GM21576 (cell line): Measurements from ENCODE around the gene BCAS3.

ENCODE experiments used
- ATAC-seq: cut with Tn5 transposase; IDR thresholded peaks from one replicate; pipeline ENCODE4 v1.9.1; 2021; ENCODE audit warnings: mild to moderate bottlenecking, moderate library complexity; ENCODE audit not compliant: unreplicated experiment

The BCAS3 gene

DNA sequence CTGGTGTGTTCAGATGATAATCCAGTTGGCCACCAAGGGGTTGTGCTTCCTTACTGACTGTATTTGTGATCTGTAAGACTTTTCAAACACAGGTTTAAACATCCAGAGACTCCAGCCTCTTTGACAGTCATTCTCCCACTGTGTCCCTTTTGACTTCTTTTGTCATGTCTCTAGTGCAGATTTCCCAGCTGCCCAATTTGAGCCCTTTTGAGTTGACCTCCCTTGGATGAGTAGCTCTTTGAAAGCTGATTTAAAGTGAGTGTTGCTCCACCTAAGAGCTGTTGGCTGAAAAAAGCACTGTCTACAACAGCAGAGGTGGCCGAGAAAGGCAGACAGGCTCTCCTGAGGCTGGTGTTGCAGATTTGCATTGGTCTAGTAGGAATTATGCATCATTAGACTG lies 533.6 kb downstream of the BCAS3 start:
- no peak for ATAC-seq

DNA sequence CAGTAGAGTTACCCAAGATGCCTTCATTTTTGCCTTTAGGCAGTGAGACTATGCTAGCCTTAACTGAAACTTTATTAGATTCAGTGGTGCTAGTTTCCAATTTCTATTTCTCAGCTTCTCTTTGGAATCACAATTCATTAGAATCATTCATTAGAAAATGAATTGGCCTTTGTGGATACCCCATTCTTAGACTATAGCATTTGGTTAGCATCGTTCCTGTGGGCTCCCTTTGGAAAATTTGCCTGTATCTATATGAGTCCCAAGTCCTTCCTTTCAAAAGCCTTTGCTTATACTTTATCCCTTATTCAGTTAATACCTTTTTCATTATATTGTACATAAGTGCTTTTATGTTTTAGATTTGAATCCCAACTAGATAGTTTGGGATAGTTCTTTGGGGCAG lies 535.0 kb downstream of the BCAS3 start:
- no peak for ATAC-seq

DNA sequence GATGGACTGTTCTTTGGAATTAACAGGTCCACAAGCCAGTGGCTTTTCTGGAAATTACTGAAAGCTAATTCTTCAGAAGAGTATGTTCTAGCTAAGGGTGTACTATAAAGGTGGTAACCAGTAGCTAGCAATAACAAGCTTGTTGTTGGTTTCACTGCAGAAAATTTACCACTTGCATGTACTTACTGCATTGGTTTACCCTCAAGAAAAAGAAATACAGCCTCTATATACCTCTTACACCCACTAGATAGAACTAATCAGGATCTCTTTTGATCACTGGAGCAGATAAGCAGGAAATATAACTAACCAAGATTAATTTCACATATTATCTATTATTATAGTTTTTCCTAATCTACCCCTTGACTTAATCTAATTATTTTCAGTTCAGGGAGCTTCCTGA lies 537.1 kb downstream of the BCAS3 start:
- no peak for ATAC-seq

DNA sequence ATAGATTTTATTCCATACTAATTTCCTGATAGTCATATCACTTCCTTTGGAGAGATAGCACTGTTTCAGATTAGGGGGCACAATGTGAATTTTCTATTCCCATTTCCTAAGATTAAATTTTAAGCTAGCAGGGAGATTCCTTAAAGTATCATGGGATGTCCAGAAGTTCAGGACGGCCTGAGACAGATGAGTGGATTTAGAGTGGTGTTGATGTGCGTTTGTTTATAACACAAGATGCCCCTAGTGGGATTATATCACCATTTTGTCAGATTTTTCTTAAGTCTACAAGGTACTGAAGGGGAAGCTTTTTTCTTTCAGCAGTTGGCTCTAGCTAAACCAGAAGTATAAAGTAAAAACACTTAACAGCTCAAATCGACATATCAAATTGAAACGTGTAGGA lies 538.4 kb downstream of the BCAS3 start:
- no peak for ATAC-seq

DNA sequence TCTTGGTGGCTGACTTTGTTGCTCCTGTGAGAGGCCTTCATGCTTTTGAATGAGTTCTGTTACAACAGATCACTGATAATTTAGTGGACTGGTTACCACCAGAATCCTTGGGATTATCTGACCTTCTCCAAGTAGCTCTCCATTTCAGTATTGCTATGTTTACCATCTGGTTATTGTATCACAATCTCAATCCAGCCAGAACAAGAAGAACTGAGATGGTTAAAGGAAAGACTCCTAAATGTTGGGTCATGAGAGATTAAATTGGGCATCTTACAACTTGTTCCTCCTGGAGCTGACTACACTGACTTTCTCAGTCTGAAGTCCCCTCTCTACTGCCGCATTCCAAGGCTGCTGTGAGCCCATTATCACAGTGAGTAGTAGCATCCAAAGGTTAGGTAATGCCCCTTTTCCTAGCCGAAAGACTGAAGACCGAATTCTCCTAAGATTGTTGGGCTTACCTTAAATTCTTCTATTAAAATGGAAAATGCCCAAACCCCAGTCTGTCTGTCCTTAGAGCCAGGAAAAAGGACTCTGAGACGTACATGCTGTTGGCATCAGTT lies 540.3 kb downstream of the BCAS3 start:
- no peak for ATAC-seq

DNA sequence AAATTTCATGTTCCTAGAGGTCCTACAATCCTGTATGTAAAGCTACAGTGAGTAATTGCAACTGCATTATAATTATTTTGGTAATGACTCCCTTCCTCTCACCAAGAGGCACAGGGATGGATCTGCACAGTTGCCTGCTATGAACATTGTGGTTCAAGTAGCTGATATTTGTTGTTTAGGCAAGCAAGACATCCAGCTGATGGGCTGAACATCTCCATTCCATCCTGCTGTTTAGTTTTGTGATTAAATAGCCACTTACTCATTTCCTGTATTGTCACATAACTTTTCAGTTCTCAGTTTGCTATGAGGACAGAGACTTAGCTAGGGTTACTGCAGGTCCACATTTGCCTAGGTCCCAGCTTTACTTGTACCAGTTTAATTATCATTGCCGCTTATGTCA lies 540.8 kb downstream of the BCAS3 start:
- ATAC-seq: no peak

DNA sequence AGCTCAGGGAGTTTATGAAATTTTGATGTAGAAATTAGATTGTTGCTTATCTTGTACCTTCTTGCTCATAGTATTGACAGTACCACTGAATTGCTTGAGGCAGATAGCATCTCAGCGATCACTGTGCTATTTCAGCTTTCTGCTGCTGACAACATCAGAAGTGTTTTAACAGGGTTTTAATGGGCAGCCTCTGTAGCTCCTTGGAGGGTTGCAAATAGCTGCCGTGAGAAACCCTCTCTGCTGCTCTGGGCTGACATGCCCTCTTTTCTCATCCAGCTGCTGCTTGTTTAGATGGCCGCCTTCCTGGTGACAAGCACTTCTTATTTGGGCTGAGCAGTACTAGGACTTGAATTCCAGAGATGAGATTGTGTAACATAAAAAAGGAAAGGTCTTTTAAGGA lies 541.8 kb downstream of the BCAS3 start:
- ATAC-seq: no peak

DNA sequence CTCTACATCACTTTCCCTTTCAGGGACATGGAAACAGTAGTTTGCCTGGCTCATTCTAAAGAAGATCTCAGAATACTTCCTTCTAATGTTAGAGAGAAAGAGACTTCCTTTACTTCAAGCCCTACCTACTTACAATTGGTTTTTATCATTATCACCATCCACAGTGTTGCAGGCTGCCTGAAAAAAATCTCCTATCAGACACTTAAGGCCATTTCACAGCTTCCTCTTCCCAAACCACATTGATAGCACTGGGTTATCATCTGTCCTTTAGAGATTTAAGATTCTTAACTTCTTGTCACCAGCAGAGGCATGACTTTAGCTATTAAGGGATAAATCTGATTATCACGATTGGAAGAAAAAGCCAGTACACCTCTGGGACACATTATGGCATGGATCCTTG lies 543.5 kb downstream of the BCAS3 start:
- no peak for ATAC-seq

DNA sequence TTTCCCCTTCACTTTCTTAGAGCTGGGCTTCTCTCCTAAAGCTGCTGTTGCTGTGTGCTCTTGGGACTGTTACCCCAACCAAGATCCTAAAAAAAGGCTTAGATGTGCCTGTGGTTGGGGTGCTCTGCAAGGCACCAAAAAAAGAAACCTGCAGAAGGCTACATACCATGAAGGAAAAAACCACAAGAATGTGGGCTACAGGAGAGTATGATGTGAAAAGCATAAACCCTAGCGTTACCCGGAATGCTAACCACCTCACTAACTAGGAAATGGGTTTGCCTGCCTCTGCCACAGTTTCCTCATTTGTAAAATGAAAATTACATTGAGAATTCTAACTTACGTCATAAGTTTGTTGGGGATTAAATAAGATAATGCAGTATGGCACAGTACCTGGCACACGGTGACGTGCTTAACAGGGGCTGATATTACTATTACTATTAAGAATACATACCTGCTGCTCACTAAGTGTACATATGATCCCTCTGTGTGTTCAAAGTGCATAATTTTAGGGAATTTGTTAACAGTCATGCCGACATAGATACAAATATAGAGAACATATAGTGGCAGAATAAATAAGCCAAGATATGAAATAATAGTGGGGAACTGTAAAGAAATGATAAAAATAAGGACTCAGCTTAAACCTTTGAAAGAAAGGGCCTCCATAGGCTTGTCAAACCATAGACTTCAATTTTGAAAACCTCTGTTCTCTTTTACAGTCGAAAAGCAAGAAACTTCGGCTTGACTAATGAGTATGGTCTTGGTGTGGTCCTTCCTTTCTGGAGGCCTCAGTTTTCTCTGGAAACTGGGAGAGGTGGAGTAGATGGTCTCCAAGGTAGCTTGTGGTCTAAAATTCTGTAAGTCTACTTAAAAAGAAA lies 544.2 kb downstream of the BCAS3 start:
- no peak for ATAC-seq

DNA sequence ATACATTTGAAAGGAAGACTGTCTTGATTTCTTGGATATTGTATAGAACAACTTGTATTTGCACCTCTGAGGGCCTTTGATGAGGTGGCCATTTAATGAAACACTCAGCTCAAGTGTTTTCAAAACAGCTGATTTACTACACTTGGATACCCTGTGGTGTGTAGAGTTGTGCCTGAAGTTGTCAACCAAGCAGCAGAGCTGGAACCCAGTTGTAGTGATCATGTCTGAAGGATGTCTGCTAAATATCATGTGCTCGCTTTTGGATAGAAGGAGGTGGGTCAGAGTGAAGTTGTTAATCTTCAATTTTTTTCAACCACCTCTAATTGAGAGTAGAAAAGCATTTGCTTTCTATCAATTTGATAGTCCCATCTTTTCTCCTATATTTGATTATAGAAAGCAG lies 546.1 kb downstream of the BCAS3 start:
- ATAC-seq: no peak

DNA sequence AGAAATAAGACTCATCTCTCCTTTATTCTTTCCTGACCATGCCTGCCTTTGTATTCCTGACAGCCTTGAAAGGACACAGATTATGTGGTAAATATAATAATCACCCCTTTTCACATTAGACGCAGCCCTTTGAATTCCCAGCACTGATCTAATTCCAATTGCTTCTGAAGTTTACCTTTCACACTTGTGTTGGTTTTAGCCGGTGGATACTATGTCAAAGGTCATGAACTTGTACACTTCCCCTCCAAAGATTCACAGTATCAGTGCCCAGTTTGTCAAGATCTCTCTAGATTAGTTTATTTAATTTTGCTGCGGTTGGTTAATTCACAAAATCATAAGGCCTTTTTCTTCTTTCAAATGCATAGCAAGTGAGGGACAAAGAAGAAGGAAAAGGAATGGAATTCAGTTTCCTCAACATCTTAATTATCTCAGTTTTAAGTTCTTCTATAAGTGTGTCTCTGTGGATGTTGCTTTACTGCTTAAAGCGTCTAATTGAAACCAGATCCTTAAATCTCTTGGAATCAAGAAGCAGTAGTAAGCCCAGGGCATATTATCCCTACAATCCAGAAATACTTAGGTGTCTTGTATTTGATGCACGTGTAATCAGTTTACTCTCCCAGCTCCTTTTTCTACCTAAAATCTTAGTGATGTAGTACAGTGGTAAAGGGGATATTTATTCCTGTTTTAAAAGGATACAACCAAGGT lies 547.7 kb downstream of the BCAS3 start:
- no peak for ATAC-seq

DNA sequence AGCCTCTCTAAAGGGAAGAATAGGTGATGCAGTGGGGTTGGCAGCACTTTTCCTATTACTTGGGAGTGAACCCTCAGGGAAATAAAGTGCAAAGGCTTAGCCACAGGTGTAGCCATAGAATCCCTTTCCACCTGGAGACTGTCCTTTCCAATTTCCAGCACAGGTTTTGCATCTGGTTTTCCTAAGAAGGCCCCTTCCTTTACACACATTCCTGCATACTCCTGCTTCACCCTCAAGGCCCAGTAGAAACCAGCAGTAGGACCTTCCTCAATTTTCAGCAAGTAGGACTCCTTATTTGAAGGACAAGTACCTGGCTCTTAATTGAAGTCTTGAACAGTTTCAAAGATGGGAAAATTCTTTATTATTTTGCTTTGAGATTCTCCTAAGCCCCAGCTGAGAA lies 550.2 kb downstream of the BCAS3 start:
- no peak for ATAC-seq

DNA sequence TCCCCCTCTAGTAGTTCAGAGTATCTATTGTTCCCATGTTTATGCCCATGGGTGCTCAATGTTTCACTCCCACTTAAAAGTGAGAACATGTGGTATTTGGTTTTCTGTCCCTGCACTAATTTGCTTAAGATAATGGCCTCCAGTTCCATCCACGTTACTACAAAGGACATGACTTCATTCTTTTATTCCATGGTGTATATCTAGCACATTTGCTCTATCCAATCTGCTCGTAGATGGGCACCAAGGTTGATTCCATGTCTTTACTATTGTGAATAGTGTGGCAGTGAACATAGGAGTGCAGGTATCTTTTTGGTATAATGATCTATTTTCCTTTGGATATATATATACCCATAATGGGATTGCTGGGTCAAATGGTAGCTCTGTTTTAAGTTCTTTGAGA lies 552.8 kb downstream of the BCAS3 start:
- no peak for ATAC-seq

DNA sequence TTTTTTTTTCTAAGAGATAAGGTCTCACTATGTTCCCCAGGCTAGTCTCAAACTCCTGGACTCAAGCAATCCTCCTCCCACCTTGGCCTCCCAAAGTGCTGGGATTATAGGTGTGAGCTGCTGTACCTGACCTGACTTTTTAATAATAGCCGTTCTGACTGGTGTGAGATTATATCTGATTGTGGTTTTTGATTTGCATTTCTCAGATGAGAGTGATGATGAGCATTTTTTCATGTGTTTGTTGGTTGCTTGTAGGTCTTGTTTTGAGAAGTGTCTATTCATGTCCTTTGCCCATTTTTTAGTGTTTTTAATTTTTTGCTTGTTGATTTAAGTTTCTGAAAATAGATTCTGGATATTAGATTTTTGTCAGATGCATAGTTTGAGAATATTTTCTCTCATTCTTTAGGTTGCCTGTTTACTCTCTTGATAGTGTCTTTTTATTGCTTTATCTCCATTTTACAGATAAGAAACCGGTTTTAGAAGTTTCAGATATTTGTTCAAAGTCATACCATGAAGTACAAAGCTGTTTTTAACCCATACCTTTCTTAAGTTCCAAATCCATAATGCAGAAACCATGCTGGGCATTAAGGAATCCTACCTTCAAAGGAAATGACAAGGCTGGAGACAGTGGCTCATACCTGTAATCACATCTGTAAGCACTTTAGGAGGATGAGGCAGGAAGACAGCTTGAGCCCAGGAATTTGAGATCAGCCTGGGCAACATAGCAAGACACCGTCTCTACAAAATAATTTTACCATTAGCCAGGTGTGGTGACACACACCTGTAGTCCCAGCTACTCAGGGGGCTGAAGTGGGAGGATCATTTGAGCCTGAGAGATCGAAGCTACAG lies 553.5 kb downstream of the BCAS3 start:
- no peak for ATAC-seq

DNA sequence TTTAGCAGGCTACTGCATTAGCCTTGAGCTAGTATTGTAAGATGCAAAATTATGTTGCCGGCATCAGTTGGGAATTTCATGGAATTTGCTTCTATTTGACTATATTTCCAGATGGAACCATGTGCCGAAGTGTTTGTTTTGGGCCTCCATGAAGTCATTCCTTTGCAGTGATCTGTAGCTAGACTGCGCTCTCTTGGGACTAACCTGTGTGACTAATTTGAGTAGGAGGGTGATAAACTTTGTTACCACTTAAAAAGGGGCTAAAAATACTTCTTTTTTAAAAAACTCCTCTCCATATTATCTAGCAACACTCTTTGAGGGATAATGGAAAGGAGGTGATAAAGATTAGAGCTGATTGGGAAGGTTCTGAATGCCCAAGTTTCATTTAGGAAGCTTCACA lies 555.2 kb downstream of the BCAS3 start:
- ATAC-seq: no peak

DNA sequence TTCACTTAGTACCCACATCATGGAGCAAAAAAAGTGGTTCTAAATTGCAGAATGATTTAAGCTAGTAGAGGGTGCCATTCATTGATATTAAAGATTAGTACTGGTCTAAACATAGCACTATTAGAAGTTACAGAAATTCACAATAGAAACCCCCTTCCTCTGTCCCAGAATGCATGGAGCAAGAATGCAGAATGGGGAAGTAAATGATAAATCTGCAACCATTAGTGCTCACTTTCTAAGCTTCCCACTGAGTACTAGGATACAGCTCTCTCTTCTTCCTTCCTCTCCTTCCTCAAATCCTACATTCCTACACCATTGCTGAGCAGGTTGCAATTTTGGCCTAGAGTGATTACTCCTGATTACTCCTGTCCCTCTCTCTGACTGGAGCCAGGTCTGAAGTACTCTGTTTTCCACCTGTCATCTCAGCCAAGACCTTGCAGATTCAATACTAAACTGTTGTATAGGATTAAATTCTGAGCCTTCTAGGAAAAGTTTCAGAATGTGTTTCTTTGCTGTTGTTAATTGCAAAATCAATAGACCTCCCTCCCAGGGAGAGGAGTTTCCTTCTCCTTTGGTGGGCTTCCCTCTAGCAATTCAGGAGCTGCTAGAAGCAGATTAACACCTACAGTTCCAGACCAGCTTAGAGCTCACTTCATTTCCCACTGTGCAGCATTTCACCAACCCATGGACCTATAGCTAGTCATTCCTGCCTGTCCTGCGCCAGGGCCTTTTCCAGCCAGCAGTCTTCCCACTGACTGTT lies 556.5 kb downstream of the BCAS3 start:
- ATAC-seq: no peak

DNA sequence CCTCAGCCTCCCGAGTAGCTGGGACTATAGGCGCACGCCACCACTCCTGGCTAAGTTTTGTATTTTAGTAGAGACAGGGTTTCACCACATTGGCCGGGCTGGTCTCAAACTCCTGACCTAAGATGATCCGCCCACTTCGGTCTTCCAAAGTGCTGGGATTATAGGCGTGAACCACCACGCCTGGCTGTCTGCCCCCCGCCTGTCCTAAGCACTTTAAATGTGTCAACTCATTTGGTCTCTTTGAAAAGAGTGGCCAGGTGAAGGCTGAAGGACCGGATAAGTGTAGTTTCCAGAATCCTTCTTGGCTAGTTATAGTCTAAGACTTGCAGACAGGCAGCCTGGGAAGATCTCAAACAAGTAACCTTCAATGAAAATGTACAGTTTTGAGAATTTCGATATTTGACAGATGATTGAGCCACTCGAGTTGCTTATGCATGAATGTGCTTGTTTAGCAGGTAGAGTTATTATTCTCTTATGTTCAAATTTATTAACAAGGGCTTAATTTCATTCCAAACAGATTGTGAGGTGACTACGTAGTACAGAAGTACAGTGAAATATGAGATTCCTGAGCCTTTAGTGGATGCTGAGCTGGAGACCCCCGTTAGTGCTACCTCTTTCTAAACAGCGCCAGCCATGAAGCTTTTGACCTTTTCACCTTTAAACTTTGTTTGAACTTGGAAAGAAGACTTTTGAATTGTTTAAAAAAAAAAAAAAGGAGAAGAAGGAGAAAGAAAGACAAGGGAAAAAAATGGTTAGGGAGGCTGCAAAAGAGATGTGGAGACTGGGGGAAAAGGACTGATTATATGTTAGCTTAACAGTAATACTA lies 557.6 kb downstream of the BCAS3 start:
- no peak for ATAC-seq

DNA sequence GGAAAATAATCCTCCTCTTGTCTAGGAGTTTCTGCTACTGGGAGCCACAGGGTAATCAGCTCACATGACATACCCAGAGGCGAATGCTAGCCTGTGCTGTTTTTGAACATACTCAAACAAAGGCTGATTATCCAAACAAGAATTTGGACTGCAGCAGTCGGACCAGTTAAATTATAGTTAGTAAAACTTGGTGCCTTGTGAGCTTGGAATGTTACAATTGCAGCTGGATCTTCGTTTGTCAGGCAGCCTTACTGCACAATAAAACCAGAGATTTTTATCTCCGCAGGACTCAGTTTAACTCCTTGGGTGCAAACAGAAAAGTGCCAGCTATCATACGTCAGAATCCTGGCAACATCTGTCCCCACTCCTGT lies 558.2 kb downstream of the BCAS3 start:
- ATAC-seq: no peak

DNA sequence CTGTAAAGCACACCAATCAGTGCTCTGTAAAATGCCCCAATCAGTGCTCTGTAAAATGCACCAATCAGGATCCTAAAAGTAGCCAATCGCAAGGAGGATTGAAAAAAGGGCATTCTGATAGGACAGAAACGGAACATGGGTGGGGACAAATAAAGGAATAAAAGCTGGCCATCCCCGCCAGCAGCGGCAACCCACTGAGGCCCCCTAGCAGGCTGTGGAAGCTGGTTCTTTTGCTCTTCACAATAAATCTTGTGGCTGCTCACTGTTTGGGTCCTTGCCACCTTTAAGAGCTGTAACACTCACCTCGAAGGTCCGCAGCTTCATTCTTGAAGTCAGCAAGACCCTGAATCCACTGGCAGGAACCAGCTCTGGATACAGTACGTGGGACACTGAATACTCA lies 559.6 kb downstream of the BCAS3 start:
- no peak for ATAC-seq

DNA sequence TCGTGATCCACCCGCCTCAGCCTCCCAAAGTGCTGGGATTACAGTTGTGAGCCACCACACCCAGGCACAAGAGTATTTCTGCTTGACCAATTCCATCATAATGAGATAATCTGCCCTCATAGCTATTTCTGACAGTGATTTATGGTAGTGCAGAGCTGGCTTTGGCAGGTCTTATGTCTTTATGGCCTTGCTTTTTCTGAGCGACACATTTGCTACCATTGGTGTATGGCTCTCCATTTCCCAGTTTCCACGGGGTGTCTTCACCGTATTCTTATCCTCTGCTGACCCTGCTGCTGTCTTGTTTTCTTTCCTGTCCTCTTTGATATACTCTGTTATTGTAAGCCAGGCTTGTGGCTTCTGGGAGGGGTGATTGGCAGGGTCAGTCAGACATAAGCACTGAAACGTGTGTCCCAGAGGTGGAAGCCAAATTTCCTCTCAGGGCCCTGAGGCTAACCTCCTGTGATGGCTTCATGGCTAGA lies 560.8 kb downstream of the BCAS3 start:
- no peak for ATAC-seq
